ENCODE measurements around the gene ZNF485. TPM values are rescaled to one million over a fixed set of nuclear protein-coding genes. Genes with fewer than 3 reads are reported as not detected.
A peak's percentile ranks its signal among the peaks of the same experiment; 100 is the strongest.

The ZNF485 gene
- total RNA-seq, 4 donors from 2014 or later = 1.5 to 19.0 (median 2.5) TPM

- Histone ChIP-seq H3K36me3 (no peaks in the 10 kb centered on the region), H3K27ac (peak within 1 kb of the TSS; percentile 26 to 73 (median 60)), H3K27me3 (no peaks in the 10 kb centered on the region), H3K9me3 (no peaks in the 10 kb centered on the region), H3K4me1 (peaks cover 0 to 6% (median 2%) of the 10 kb centered on the region in 4 donors), H3K4me3 (peak within 1 kb of the TSS; percentile 53 to 78 (median 62))
- DNase-seq = peak; percentile 87 to 96 (median 87)
- TF ChIP-seq CTCF (IDR thresholded peaks at IDR 0.05) (peak in 1 of 6 experiments; percentile 3), POLR2A (IDR thresholded peaks at IDR 0.05) (no peak)
These were observed 32.0 kb upstream of the ZNF485 start, which contains the start of gene ZNF239 for GRCh38 chr10:43574001-43574892. ZNF239 (minus strand) TSS chr10:43574616; CDS start chr10:43558079, 16,537 bp downstream.

GRCh38 chr10:43574906-43575305, 31.3 kb upstream of the ZNF485 start:
- peak overlapping the region; percentile 53 to 78 (median 62) for H3K4me3 ChIP-seq
- peaks cover 0 to 6% (median 2%) of the 10 kb centered on the region in 4 donors for H3K4me1 ChIP-seq
- H3K9me3 ChIP-seq = no peaks in the 10 kb centered on the region
- no peaks in the 10 kb centered on the region for H3K27me3 ChIP-seq
- DNase-seq = no peak
- peak overlapping the region in 3 of 4 donors; percentile 53 to 73 (median 67) for H3K27ac ChIP-seq
- no peaks in the 10 kb centered on the region for H3K36me3 ChIP-seq
- TF ChIP-seq POLR2A (IDR thresholded peaks at IDR 0.05) (no peak), CTCF (IDR thresholded peaks at IDR 0.05) (no peak)

- no peak for TF ChIP-seq POLR2A (IDR thresholded peaks at IDR 0.05)
- no peak for TF ChIP-seq CTCF (IDR thresholded peaks at IDR 0.05)
- H3K36me3 ChIP-seq = no peaks in the 10 kb centered on the region
- H3K4me3 ChIP-seq = no peak overlapping the region
- H3K9me3 ChIP-seq = no peaks in the 10 kb centered on the region
- no peak overlapping the region for H3K27ac ChIP-seq
- no peak for DNase-seq
- H3K4me1 ChIP-seq = peaks cover 0 to 6% (median 2%) of the 10 kb centered on the region in 4 donors
- no peaks in the 10 kb centered on the region for H3K27me3 ChIP-seq
These were observed 30.2 kb upstream of the ZNF485 start for GRCh38 chr10:43576062-43576461.

- H3K4me3 ChIP-seq = no peak overlapping the region
- H3K9me3 ChIP-seq = no peaks in the 10 kb centered on the region
- no peaks in the 10 kb centered on the region for H3K36me3 ChIP-seq
- DNase-seq = no peak
- no peaks in the 10 kb centered on the region for H3K27me3 ChIP-seq
- H3K27ac ChIP-seq = no peak overlapping the region
- TF ChIP-seq CTCF (IDR thresholded peaks at IDR 0.05) (no peak), POLR2A (IDR thresholded peaks at IDR 0.05) (no peak)
- peaks cover 0 to 6% (median 2%) of the 10 kb centered on the region in 4 donors for H3K4me1 ChIP-seq
These were observed 29.7 kb upstream of the ZNF485 start for GRCh38 chr10:43576580-43576979.

- TF ChIP-seq CTCF (IDR thresholded peaks at IDR 0.05) = no peak
- no peak for TF ChIP-seq POLR2A (IDR thresholded peaks at IDR 0.05)
- no peak for DNase-seq
- Histone ChIP-seq H3K27ac (no peak overlapping the region), H3K36me3 (no peaks in the 10 kb centered on the region), H3K4me3 (no peak overlapping the region), H3K27me3 (no peaks in the 10 kb centered on the region), H3K9me3 (no peaks in the 10 kb centered on the region), H3K4me1 (no peaks in the 10 kb centered on the region)
These were observed 22.2 kb upstream of the ZNF485 start for GRCh38 chr10:43584051-43584450.
